ENCODE measurements around the gene ATXN7L2.

ATXN7L2 gene

DNA sequence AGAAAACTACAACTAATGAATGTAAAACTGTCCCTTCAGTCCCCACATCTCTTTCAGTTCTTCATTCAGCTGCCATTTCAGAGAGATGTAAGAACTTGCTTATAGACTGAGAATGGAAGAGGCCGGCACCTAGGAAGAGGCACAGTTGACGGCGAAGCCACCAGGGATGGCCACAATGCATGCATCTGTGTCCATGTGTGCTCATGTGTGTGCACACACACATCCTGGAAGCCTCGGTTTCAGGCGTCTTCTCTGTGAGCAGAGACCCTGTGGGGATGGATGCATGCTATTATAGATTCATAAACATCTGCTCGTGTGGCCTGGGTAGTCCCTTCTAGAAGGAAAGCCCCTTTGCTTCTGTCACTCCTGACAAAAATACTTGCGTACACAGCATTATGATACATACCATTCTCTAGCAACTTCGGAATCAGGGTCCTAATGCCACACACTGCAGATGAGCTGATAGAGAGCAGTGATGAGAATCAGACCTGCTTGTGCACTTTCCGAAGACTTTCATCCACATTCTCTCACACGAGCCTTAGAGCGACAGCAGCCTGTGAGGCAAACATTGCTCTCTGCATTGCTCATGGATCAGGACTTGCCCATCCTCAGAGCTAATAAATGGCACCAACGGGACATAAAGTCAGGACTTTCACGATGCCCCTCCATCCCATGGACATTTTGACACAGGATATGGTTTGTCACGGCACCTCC is 43.5 kb downstream of the ATXN7L2 start:
- H3K9me3 ChIP-seq (ENCODE audit: control insufficient read depth, insufficient read depth, low read depth, low read length) = no peaks in the 10 kb centered on the region
- CTCF ChIA-PET = interaction anchor here (20.8 kb wide), 1 partner anchor 24 kb away, joined by 1152 read pairs; the partner anchor contains the start of genes AMIGO1 and CYB561D1
- H3K36me3 ChIP-seq (ENCODE audit: control insufficient read depth in 2 of 2, insufficient read depth in 1 of 2, low read length in 2 of 2) = no peaks in the 10 kb centered on the region
- no peaks in the 10 kb centered on the region for H3K4me1 ChIP-seq (ENCODE audit: control insufficient read depth, insufficient read depth, low read length)
- no peak overlapping the region for H3K27ac ChIP-seq (ENCODE audit: extremely low read depth, low read depth, low read length)
- POLR2A ChIA-PET = no interaction called here
- no peak overlapping the region for H3K4me3 ChIP-seq (ENCODE audit: low read depth, low read length)
- TF ChIP-seq ZNF214 (tag by site-specific recombination; IDR thresholded peaks at IDR 0.05; ENCODE audit: borderline replicate concordance) (no peak), ZNF266 (tag by site-specific recombination; IDR thresholded peaks at IDR 0.05; ENCODE audit: low read depth) (no peak), ZNF24 (tag by site-specific recombination; IDR thresholded peaks at IDR 0.05) (no peak), ZNF211 (tag by site-specific recombination; IDR thresholded peaks at IDR 0.05; ENCODE audit: low read depth) (no peak)
- TF ChIP-seq, protein P1, sequence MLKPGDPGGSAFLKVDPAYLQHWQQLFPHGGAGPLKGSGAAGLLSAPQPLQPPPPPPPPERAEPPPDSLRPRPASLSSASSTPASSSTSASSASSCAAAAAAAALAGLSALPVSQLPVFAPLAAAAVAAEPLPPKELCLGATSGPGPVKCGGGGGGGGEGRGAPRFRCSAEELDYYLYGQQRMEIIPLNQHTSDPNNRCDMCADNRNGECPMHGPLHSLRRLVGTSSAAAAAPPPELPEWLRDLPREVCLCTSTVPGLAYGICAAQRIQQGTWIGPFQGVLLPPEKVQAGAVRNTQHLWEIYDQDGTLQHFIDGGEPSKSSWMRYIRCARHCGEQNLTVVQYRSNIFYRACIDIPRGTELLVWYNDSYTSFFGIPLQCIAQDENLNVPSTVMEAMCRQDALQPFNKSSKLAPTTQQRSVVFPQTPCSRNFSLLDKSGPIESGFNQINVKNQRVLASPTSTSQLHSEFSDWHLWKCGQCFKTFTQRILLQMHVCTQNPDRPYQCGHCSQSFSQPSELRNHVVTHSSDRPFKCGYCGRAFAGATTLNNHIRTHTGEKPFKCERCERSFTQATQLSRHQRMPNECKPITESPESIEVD (tag by site-specific recombination; IDR thresholded peaks at IDR 0.05) = no peak
- TF ChIP-seq, protein P2, sequence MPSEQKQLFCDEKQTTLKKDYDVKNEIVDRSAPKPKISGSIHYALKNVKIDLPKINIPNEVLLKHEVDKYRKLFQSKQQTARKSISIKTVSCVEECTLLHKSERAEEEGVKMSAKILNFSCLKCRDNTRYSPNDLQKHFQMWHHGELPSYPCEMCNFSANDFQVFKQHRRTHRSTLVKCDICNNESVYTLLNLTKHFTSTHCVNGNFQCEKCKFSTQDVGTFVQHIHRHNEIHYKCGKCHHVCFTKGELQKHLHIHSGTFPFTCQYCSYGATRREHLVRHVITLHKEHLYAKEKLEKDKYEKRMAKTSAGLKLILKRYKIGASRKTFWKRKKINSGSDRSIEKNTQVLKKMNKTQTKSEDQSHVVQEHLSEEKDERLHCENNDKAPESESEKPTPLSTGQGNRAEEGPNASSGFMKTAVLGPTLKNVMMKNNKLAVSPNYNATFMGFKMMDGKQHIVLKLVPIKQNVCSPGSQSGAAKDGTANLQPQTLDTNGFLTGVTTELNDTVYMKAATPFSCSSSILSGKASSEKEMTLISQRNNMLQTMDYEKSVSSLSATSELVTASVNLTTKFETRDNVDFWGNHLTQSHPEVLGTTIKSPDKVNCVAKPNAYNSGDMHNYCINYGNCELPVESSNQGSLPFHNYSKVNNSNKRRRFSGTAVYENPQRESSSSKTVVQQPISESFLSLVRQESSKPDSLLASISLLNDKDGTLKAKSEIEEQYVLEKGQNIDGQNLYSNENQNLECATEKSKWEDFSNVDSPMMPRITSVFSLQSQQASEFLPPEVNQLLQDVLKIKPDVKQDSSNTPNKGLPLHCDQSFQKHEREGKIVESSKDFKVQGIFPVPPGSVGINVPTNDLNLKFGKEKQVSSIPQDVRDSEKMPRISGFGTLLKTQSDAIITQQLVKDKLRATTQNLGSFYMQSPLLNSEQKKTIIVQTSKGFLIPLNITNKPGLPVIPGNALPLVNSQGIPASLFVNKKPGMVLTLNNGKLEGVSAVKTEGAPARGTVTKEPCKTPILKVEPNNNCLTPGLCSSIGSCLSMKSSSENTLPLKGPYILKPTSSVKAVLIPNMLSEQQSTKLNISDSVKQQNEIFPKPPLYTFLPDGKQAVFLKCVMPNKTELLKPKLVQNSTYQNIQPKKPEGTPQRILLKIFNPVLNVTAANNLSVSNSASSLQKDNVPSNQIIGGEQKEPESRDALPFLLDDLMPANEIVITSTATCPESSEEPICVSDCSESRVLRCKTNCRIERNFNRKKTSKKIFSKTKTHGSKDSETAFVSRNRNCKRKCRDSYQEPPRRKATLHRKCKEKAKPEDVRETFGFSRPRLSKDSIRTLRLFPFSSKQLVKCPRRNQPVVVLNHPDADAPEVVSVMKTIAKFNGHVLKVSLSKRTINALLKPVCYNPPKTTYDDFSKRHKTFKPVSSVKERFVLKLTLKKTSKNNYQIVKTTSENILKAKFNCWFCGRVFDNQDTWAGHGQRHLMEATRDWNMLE (tag by site-specific recombination; conservative IDR thresholded peaks at IDR 0.05; ENCODE audit: low read depth) = no peak

DNA sequence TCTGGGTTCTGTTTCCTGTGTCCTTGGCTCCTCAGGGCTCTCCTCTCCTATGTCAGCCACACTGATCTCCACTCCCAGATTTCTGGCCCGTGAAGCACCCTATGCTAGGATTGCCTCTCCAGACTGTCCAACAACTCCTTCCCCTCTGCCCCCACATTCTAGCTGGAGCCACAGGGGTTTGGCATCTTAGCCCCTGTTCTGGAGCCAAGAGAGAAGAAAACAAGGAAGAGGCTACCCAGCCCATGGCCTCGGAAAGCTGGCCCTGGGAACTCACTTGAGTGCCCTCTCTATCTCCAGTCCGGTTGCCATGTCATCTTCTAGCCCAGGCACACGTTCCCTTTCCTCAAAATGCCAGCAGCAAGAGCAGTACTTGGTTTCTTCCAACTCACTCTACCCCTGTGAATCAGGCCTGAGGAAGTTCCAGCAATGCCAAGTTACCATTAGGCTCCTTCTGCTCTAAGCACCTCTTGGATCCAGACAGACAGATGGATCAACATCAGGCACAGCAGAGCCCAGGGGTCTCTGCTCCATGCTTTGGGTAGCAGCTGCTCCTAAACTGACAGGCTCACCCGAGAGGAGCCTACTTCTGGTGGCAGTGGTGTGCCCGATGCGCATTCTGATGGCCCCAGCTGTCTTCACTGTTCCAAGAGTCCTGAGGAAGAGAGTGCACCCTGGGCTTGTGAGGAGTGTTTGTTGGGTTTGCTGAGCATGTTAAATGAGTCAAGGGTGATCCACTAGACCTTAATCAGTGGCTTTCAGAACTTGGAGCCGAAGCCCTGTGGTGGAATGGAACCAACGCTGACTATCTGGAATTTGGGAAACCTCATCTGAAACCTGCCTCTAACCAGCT is 44.4 kb downstream of the ATXN7L2 start:
- H3K4me1 ChIP-seq (ENCODE audit: control insufficient read depth, insufficient read depth, low read length) = no peaks in the 10 kb centered on the region
- TF ChIP-seq, protein P3, sequence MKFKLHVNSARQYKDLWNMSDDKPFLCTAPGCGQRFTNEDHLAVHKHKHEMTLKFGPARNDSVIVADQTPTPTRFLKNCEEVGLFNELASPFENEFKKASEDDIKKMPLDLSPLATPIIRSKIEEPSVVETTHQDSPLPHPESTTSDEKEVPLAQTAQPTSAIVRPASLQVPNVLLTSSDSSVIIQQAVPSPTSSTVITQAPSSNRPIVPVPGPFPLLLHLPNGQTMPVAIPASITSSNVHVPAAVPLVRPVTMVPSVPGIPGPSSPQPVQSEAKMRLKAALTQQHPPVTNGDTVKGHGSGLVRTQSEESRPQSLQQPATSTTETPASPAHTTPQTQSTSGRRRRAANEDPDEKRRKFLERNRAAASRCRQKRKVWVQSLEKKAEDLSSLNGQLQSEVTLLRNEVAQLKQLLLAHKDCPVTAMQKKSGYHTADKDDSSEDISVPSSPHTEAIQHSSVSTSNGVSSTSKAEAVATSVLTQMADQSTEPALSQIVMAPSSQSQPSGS (tag by site-specific recombination; IDR thresholded peaks at IDR 0.05; ENCODE audit: low read depth) = no peak
- TF ChIP-seq RBAK (tag by site-specific recombination; IDR thresholded peaks at IDR 0.05) (no peak), ZNF423 (tag by site-specific recombination; IDR thresholded peaks at IDR 0.05) (no peak), ZNF132 (tag by site-specific recombination; IDR thresholded peaks at IDR 0.05; ENCODE audit: borderline replicate concordance) (no peak), GLIS2 (tag by site-specific recombination; IDR thresholded peaks at IDR 0.05) (no peak), ZNF544 (tag by site-specific recombination; IDR thresholded peaks at IDR 0.05) (no peak), TCF7L2 (IDR thresholded peaks at IDR 0.05; ENCODE audit: borderline replicate concordance, low read depth, low read length) (no peak), SETDB1 (IDR thresholded peaks at IDR 0.05; ENCODE audit: insufficient read length, low read length) (no peak), ZNF302 (tag by site-specific recombination; IDR thresholded peaks at IDR 0.05; ENCODE audit: low read depth) (no peak), ZNF248 (tag by site-specific recombination; IDR thresholded peaks at IDR 0.05) (no peak), ZBTB8A (tag by site-specific recombination; IDR thresholded peaks at IDR 0.05) (no peak), ZNF830 (tag by site-specific recombination; IDR thresholded peaks at IDR 0.05; ENCODE audit: low read depth) (no peak), ZNF521 (tag by site-specific recombination; IDR thresholded peaks at IDR 0.05) (no peak), ZNF610 (tag by site-specific recombination; IDR thresholded peaks at IDR 0.05; ENCODE audit: borderline replicate concordance) (no peak)
- TF ChIP-seq, protein P4, sequence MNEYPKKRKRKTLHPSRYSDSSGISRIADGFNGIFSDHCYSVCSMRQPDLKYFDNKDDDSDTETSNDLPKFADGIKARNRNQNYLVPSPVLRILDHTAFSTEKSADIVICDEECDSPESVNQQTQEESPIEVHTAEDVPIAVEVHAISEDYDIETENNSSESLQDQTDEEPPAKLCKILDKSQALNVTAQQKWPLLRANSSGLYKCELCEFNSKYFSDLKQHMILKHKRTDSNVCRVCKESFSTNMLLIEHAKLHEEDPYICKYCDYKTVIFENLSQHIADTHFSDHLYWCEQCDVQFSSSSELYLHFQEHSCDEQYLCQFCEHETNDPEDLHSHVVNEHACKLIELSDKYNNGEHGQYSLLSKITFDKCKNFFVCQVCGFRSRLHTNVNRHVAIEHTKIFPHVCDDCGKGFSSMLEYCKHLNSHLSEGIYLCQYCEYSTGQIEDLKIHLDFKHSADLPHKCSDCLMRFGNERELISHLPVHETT (tag by site-specific recombination; IDR thresholded peaks at IDR 0.05) = no peak
- no peak overlapping the region for H3K27ac ChIP-seq (ENCODE audit: extremely low read depth, low read depth, low read length)
- no peak overlapping the region for H3K4me3 ChIP-seq (ENCODE audit: low read depth, low read length)
- H3K9me3 ChIP-seq (ENCODE audit: control insufficient read depth, insufficient read depth, low read depth, low read length) = no peaks in the 10 kb centered on the region
- no peaks in the 10 kb centered on the region for H3K36me3 ChIP-seq (ENCODE audit: control insufficient read depth in 2 of 2, insufficient read depth in 1 of 2, low read length in 2 of 2)
- POLR2A ChIA-PET = interaction anchor here (1.4 kb wide), 1 partner anchor 12 kb away, joined by 3 read pairs; the partner anchor contains the start of gene GPR61
- CTCF ChIA-PET = interaction anchor here (0.6 to 20.8 kb wide), 2 partner anchors 25 to 29 kb away, joined by 4 to 1152 read pairs; partner anchors contain the start of genes AMIGO1 and CYB561D1
